Measurements from ENCODE around the gene AKAP8.

- TF ChIP-seq CTCF (IDR thresholded peaks at IDR 0.05; ENCODE audit: low read depth, low read length) (no peak), POLR2A (IDR thresholded peaks at IDR 0.05; ENCODE audit: extremely low read depth, insufficient read length) (no peak), MYC (IDR thresholded peaks at IDR 0.05; ENCODE audit: low read depth, low read length) (no peak), MAX (IDR thresholded peaks at IDR 0.05; ENCODE audit: low read depth, low read length) (no peak)
Observed at GRCh38 chr19:15418231-15418578, 38.6 kb upstream of the AKAP8 start.
